Activated T-helper 1 cell treated with anti-CD3 and anti-CD28 coated beads, Interleukin-2, amount 50 U/mL, for 16 hours (primary cell): Measurements from ENCODE around the gene SGMS1.

ENCODE experiments used
- DNase-seq, 2 donors: peaks; one replicate each; pipeline ENCODE4 v3.0.0-alpha.2; 2020; ENCODE audit warnings: low read depth in 1 of 2, low spot score in 1 of 2

The SGMS1 gene

DNA sequence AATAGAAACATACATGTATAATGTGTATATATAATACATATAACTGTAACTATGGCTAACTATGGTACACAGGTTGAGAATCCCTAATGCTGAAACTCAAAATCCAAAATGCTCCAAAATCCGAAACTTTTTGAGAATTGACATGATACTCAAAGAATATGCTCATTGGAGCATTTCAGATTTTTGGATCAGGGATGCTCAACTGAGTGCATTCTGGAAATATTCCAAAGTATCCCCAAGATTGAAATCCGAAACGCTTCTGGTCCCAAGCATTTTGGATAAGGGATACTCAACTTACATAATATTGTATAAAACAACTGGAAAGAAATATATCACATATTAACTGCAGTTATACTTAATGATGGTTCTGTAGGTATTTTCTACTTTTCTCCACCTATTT is 278.2 kb downstream of the SGMS1 start:
- DNase-seq, result no peak

DNA sequence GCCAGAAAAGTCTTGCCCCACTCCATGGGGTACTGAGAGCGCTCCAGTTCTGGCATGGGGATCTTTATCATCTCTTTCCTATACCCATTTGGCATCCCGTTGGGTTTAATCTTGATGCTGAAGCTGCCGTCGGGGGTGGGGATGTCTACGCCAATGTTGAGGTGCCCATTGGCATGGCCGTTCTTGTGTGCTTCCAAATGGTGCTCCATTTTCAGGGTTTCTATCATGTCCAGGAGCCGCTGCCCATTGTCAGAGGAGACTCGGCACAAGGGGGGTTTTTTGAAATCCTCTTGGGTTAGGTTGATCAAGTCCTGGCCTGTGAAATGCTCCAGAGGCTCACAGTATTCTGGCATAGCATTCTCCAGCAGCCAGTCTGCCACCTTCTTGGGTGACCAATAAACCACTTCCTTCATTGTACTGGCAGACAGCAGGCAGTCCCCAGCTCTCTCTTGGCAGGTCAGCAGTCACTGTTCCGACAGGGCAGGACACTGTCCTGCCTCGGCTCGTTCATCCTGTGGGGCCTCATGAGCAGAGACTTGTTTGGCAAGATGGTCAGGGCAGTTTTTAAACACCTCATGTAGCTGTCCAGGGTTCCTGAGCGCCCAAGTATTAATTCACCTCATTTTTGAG is 279.9 kb downstream of the SGMS1 start:
- DNase-seq, result no peak

- no peak for DNase-seq
These were observed 281.8 kb downstream of the SGMS1 start for GRCh38 chr10:50341987-50342386.

DNA sequence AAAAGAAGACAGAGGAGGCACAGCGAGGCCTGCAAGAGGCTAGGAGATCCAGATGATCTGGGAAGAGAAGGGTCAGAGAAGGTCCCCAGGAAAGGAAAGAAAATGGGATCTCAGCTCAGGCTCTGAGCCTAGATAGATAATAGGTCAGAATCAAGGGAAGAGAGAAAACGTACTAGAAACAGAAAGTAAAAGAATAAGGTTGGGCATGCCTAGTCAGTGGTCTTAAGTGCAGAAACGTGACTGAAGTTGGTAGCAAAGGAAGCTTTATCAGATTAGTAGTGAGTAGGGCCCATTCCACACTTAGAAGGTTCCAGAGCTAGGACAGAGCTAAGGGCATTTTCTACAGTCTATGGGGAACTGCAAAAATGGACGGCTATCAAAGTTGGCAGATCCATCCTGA is 287.6 kb downstream of the SGMS1 start:
- no peak for DNase-seq

- no peak for DNase-seq
These were observed 288.4 kb downstream of the SGMS1 start for GRCh38 chr10:50335397-50335796.

- DNase-seq, result no peak
These were observed 289.5 kb downstream of the SGMS1 start for GRCh38 chr10:50334273-50334672.

DNA sequence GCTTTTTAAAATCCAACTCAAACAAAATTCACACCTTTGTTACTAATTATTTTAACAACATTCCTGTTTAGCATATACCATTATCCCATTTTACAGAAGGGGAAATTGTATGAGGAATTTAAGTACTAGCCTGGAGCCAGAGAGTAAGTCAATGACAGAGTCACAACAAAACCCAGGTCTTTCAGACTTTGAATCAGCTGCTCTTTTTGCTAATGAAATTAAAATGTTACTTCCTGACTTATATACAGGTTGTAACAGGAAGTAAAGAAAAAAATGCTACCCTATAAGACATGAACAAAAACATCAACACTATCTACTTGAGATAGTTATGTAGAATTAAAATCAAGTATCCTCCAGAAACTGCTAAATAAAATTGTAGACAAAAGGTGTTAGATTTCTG is 289.9 kb downstream of the SGMS1 start:
- no peak for DNase-seq

DNA sequence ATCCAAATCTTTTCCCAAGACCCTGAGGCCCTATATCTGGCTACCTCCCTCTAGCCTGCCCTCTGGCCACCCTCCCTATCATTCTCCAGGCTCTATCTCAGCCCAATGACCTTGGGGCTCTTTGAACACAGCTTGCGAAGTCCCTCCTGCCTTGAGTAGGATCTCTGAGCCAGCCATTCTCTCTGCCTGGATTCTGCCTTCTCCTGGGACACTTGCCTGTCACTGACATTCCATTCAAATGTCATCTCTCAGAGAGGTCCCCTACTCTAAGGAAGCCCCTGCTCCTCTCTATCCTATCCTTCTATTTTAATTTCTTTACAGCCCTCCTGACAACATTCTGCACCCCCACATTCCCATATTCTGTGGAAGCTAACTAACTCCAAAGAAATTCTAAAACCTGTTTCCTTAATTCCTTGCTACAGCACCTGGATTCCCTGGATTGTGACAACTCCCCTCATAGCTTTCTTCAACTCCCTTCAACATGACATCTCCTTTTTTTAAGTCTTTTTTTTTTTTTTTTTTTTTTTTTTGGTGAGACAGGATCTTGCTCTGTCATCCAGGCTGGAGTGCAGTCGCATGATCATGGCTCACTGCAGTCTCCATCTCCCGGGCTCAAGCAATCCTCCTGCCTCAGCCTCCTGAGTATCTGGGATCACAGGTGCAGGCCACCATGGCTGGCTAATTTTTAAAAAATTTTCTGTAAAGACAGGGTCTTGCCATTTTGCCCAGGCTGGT is 291.5 kb downstream of the SGMS1 start:
- no peak for DNase-seq

- no peak for DNase-seq
These were observed 292.3 kb downstream of the SGMS1 start for GRCh38 chr10:50331486-50331885.

GRCh38 chr10:50326757-50327701 is 296.7 kb downstream of the SGMS1 start:
- DNase-seq, result no peak

DNA sequence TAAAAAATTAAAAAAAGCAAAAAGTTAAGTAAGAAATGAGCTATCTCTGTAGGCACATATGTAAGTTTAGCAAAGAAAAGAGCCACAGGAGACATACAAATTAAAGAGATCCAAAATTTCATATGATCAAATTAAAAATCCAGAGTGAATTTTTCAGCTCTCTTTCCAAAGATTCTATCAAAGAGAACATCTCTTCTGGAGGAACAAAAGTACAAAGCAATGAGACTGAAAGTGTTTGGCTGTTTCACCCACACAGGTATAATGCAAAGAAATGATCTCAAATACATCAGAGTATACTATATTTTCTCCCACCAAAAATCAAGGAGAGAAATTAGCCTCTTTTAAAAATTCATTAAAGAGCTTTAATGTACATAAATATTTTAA is 297.6 kb downstream of the SGMS1 start:
- no peak for DNase-seq

DNA sequence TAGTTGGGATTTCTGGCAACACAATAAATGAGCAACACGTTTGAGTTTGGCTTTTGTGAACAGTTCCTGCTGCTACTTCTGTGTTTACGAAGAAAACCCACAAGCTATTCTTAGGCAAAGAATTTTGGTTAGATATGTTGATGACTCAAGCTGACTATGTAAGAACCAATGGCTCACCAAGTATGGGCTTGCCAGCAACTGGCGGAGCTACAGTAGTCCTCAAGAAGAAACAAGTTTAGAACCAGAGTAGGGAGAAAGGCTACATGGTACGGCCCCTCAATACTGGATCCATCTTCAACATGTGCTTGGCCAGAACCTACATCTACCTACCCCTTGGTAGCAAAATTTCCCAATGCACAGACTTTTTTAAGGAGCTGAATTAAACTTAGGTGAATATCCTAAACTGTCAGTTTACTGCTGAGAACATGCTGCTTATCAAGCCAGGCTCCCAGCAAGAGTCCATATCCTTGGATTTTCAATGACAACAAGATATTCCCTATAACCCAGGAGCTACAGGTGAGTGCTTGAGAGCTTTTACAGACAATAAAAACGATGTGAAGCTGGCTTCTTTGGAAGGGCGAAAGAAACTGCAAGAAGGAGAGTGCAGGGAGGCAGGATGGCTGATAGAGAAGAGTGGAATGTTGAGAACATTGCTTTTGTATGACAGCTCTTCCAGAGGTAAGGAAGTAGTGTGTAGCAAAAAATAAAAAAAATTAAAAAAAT is 298.1 kb downstream of the SGMS1 start:
- DNase-seq, result no peak

DNA sequence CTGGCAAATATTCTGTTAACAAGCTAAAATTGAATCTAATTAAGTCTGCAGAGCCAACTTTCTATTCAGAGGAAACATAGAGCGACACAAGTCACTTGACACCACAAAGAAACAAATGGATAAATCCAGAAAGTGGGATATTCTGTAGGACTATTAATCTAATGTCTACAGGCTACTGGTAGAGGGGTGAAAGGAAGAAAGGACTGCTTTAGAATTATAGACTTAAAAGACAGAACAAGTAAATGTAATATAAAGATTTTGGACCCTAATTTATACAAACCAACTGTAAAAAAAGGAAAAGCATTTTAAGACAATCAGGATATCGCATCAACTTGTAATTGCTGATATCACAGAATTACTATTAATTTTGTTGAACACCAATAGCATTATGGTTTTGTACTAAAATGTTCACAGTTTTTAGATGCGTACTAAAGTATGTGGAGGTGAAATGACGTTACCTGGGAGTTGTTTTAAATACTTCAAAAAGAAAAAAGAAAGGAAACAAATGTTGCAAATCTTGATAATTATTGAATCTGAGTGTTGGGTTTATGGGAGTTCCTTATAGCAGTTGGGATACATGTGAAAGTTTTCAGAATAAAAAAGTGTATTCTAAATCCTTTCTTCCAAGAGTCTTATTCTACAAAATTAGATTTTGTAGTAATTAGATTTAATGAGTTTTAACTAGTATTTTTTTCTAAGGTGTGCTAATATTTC is 298.9 kb downstream of the SGMS1 start:
- DNase-seq, result no peak

GRCh38 chr10:50324046-50324445 is 299.7 kb downstream of the SGMS1 start:
- no peak for DNase-seq

GRCh38 chr10:50322077-50322476 is 301.7 kb downstream of the SGMS1 start:
- no peak for DNase-seq

DNA sequence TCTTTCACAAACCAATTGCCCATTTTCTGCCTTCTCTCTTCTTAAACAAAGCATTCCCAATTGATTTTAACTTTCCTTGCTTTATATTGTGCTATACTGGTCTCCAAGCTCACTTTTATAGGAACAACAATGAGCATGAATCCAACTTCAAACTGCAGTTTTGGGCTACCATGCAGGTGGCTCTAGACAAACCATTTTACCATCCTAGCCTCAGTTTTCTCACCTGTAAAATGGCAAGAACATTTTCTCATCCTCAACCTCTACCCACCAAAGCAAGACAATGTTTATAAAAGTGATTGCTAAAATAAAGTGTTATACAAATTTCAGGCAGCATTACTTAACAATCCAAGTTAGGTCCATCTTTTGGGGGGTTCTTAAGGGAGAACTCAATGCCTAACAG is 305.6 kb downstream of the SGMS1 start:
- DNase-seq, result no peak

GRCh38 chr10:50316695-50317648 is 306.8 kb downstream of the SGMS1 start:
- DNase-seq, result no peak

- no peak for DNase-seq
These were observed 307.6 kb downstream of the SGMS1 start for GRCh38 chr10:50316174-50316573.

- no peak for DNase-seq
These were observed 308.3 kb downstream of the SGMS1 start for GRCh38 chr10:50315424-50315823.
